Naive thymus-derived CD4-positive, alpha-beta T cell (primary cell): Measurements from ENCODE around the gene TMEM9. TPM values are rescaled to one million over a fixed set of nuclear protein-coding genes. Genes with fewer than 3 reads are reported as not detected.

Experiments
- ATAC-seq: fragments of 150-1000 bp; cut with Tn5 transposase; 2 replicates; pipeline ENCODE4 v1.10.0; 2021; ENCODE audit warnings: mild to moderate bottlenecking, moderate library complexity
- CTCF ChIA-PET: fragments of 350-600 bp; sonication (Branson Sonifier 250); formaldehyde crosslinking; loops from one replicate; lab custom pipeline; 2021; ENCODE audit warnings: antibody characterized with exemption; lab: Charles Lee
- POLR2A ChIA-PET: fragments of 350-600 bp; sonication (Branson Sonifier 250); formaldehyde crosslinking; loops from one replicate; lab custom pipeline; 2021; ENCODE audit warnings: antibody characterized with exemption, inconsistent platforms; lab: Charles Lee
- DNase-seq, 9 donors: peaks; one replicate each; pipeline versions ENCODE4 v3.0.0 to v3.0.0-alpha.2; 2020 to 2022; ENCODE audit warnings: mixed read lengths in 1 of 9
- H3K27ac ChIP-seq: one replicate; pipeline ENCODE4 v1.7.0; 2013; ENCODE audit warnings: mild to moderate bottlenecking, low read depth, low read length, moderate library complexity
- H3K27me3 ChIP-seq, 2 donors: one replicate each; pipeline ENCODE4 v1.7.0; 2013; ENCODE audit warnings: low read length in 2 of 2, mild to moderate bottlenecking in 2 of 2, moderate library complexity in 2 of 2; ENCODE audit not compliant: control insufficient read depth in 2 of 2, insufficient read depth in 2 of 2
- H3K36me3 ChIP-seq, 3 experiments: 1 replicate in 2 of 3; 2 replicates in 1 of 3; pipeline ENCODE4 v1.7.0; 2013; ENCODE audit warnings: low read length in 3 of 3, mild to moderate bottlenecking in 3 of 3, moderate library complexity in 1 of 3; ENCODE audit not compliant: insufficient read depth in 3 of 3, control insufficient read depth in 2 of 3
- H3K4me1 ChIP-seq, 2 donors: one replicate each; pipeline ENCODE4 v1.7.0; 2013; ENCODE audit warnings: low read length in 2 of 2, mild to moderate bottlenecking in 2 of 2, moderate library complexity in 1 of 2; ENCODE audit not compliant: control insufficient read depth in 2 of 2, insufficient read depth in 2 of 2
- H3K4me3 ChIP-seq: 2 replicates; pipeline ENCODE4 v1.7.0; 2013; ENCODE audit warnings: mild to moderate bottlenecking, low read length
- H3K9me3 ChIP-seq, 3 experiments: 1 replicate in 2 of 3; 2 replicates in 1 of 3; pipeline ENCODE4 v1.7.0; 2013; ENCODE audit warnings: low read length in 3 of 3; ENCODE audit not compliant: control insufficient read depth in 2 of 3
- H3K27ac Mint-ChIP-seq, 9 donors: one replicate each; pipeline ENCODE4 v1.8.0; 2020 to 2022; ENCODE audit warnings: mixed read lengths in 9 of 9, mild to moderate bottlenecking in 8 of 9, moderate library complexity in 5 of 9, inconsistent platforms in 2 of 9
- H3K27me3 Mint-ChIP-seq, 5 donors: one replicate each; pipeline ENCODE4 v1.8.0; 2021 to 2022; ENCODE audit warnings: mixed read lengths in 5 of 5, mild to moderate bottlenecking in 1 of 5
- H3K36me3 Mint-ChIP-seq, 5 donors: one replicate each; pipeline ENCODE4 v1.8.0; 2020 to 2022; ENCODE audit warnings: mixed read lengths in 5 of 5, mild to moderate bottlenecking in 3 of 5, inconsistent platforms in 1 of 5
- H3K4me1 Mint-ChIP-seq, 7 donors: one replicate each; pipeline ENCODE4 v1.8.0; 2020 to 2022; ENCODE audit warnings: mixed read lengths in 7 of 7, mild to moderate bottlenecking in 3 of 7, inconsistent platforms in 1 of 7
- H3K4me3 Mint-ChIP-seq, 10 donors: one replicate each; pipeline ENCODE4 v1.8.0; 2020 to 2022; ENCODE audit warnings: mild to moderate bottlenecking in 10 of 10, mixed read lengths in 10 of 10, moderate library complexity in 6 of 10, inconsistent platforms in 2 of 10
- H3K9me3 Mint-ChIP-seq, 11 donors: one replicate each; pipeline ENCODE4 v1.8.0; 2020 to 2022; ENCODE audit warnings: mixed read lengths in 11 of 11, mild to moderate bottlenecking in 4 of 11, inconsistent platforms in 1 of 11, moderate library complexity in 1 of 11
- intact Hi-C, 2 donors: fragments of 100-400 bp; cut with micrococcal nuclease; formaldehyde crosslinking; loops; one replicate each; pipeline ENCODE4 v1.15.1; 2023
- polyA plus RNA-seq, 2 donors: library from polyadenylated mRNA; unstranded; fragments of 300-500 nt; fragmentation: Illumina TruSeq; gene quantifications; one replicate each; pipeline ENCODE4 v1.2.3, GENCODE V29; 2021
- total RNA-seq, 6 experiments: library from RNA in 5 of 6; stranded (reverse) in 5 of 6; gene quantifications; 1 replicate in 5 of 6; 2 replicates in 1 of 6; pipeline ENCODE4 v1.2.3 and lab custom pipeline; 2021 to 2026

TMEM9 gene
- total and polyA plus RNA-seq, 7 experiments from 2014 or later, result 15.3 to 56.4 (median 22.7) TPM

- no peak overlapping the region for H3K27ac Mint-ChIP-seq
- CTCF ChIA-PET, result no interaction called here
- H3K27me3 ChIP-seq, result no peaks in the 10 kb centered on the region
- DNase-seq (no peak), ATAC-seq (no peak)
- no peaks in the 10 kb centered on the region for H3K36me3 ChIP-seq
- H3K27ac ChIP-seq, result no peak overlapping the region
- H3K27me3 Mint-ChIP-seq, result peaks cover 0 to 6% (median 0%) of the 10 kb centered on the region in 5 donors
- no peak overlapping the region for H3K4me3 Mint-ChIP-seq
- no peaks in the 10 kb centered on the region for H3K4me1 Mint-ChIP-seq
- peaks cover 0 to 3% (median 0%) of the 10 kb centered on the region in 11 donors for H3K9me3 Mint-ChIP-seq
- H3K4me3 ChIP-seq, result no peak overlapping the region
- POLR2A ChIA-PET, result no interaction called here
- no peaks in the 10 kb centered on the region for H3K36me3 Mint-ChIP-seq
- H3K4me1 ChIP-seq, result no peaks in the 10 kb centered on the region
- intact Hi-C loops, result no loop called here
- no peaks in the 10 kb centered on the region for H3K9me3 ChIP-seq
These were observed 58.7 kb downstream of the TMEM9 start for GRCh38 chr1:201095581-201095980.

DNA sequence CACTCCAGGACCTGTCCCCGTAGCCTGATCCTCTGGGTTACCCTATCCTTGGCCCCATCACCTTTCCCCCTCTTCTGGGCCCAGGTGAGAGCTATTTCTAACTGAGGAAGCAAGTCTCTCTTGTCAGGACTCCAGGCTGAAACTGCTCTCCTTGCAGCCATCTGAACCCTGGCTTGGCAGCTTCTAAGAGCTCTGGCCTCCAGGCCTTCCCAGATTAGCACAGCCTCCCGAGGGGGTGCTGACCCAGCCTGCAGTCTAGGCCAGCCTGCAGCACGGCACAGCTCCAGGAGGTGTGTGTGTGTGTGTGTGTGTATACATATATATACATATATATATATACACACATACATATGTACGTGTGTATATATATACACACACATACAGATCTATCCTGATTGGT lies 59.4 kb downstream of the TMEM9 start:
- peaks cover 0 to 6% (median 0%) of the 10 kb centered on the region in 5 donors for H3K27me3 Mint-ChIP-seq
- POLR2A ChIA-PET, result no interaction called here
- DNase-seq (no peak), ATAC-seq (peak; percentile 22)
- intact Hi-C loops, result no loop called here
- H3K36me3 Mint-ChIP-seq, result no peaks in the 10 kb centered on the region
- CTCF ChIA-PET, result interaction anchor here (0.9 kb wide), 1 partner anchor 122 kb away, joined by 3 read pairs; no protein-coding TSS in a partner anchor
- H3K27ac ChIP-seq, result no peak overlapping the region
- no peaks in the 10 kb centered on the region for H3K4me1 ChIP-seq
- no peaks in the 10 kb centered on the region for H3K27me3 ChIP-seq
- H3K4me3 ChIP-seq, result no peak overlapping the region
- no peaks in the 10 kb centered on the region for H3K36me3 ChIP-seq
- H3K27ac Mint-ChIP-seq, result no peak overlapping the region
- peaks cover 0 to 3% (median 0%) of the 10 kb centered on the region in 11 donors for H3K9me3 Mint-ChIP-seq
- H3K9me3 ChIP-seq, result no peaks in the 10 kb centered on the region
- H3K4me3 Mint-ChIP-seq, result no peak overlapping the region
- H3K4me1 Mint-ChIP-seq, result no peaks in the 10 kb centered on the region

DNA sequence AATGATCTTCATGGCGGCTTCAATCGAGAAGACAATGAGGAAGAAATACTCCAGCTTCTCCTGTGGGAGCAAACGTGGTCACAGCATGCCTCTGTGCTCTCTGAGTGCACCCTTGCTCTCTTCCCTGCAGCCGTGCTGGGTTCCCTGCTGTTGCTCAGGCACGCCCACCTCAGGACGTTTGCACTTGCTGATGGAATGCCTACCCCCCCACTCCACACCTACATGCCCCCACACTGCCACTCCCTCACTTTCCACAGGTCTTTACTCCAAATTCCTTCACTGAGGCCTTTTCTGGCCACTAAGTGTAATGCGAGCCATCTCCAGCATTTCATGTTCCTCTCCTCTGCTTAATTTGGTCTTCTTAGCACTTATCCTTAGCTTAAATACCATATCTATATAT lies 60.3 kb downstream of the TMEM9 start:
- no peaks in the 10 kb centered on the region for H3K4me1 ChIP-seq
- Mint-ChIP-seq H3K27ac (no peak overlapping the region), H3K4me1 (no peaks in the 10 kb centered on the region), H3K36me3 (no peaks in the 10 kb centered on the region), H3K4me3 (no peak overlapping the region), H3K27me3 (peaks cover 0 to 6% (median 0%) of the 10 kb centered on the region in 5 donors), H3K9me3 (peaks cover 0 to 3% (median 0%) of the 10 kb centered on the region in 11 donors)
- POLR2A ChIA-PET, result no interaction called here
- ATAC-seq (no peak), DNase-seq (no peak)
- no peaks in the 10 kb centered on the region for H3K27me3 ChIP-seq
- CTCF ChIA-PET, result interaction anchor here (0.9 kb wide), 1 partner anchor 121 kb away, joined by 3 read pairs; no protein-coding TSS in a partner anchor
- H3K4me3 ChIP-seq, result no peak overlapping the region
- intact Hi-C loops, result no loop called here
- no peaks in the 10 kb centered on the region for H3K9me3 ChIP-seq
- no peak overlapping the region for H3K27ac ChIP-seq
- no peaks in the 10 kb centered on the region for H3K36me3 ChIP-seq

GRCh38 chr1:201093561-201093960 lies 60.7 kb downstream of the TMEM9 start:
- Mint-ChIP-seq H3K4me1 (no peaks in the 10 kb centered on the region), H3K27me3 (peaks cover 0 to 6% (median 0%) of the 10 kb centered on the region in 5 donors), H3K9me3 (peaks cover 0 to 3% (median 0%) of the 10 kb centered on the region in 11 donors), H3K4me3 (no peak overlapping the region), H3K36me3 (no peaks in the 10 kb centered on the region), H3K27ac (no peak overlapping the region)
- Histone ChIP-seq H3K27me3 (no peaks in the 10 kb centered on the region), H3K4me1 (no peaks in the 10 kb centered on the region), H3K27ac (no peak overlapping the region), H3K36me3 (no peaks in the 10 kb centered on the region), H3K9me3 (no peaks in the 10 kb centered on the region), H3K4me3 (no peak overlapping the region)
- POLR2A ChIA-PET, result no interaction called here
- CTCF ChIA-PET, result no interaction called here
- intact Hi-C loops, result no loop called here
- ATAC-seq (no peak), DNase-seq (no peak)

GRCh38 chr1:201092738-201093137 lies 61.5 kb downstream of the TMEM9 start:
- Mint-ChIP-seq H3K36me3 (no peaks in the 10 kb centered on the region), H3K27me3 (peaks cover 0 to 12% (median 4%) of the 10 kb centered on the region in 5 donors), H3K4me1 (no peaks in the 10 kb centered on the region), H3K4me3 (no peak overlapping the region), H3K9me3 (peaks cover 0 to 3% (median 0%) of the 10 kb centered on the region in 11 donors), H3K27ac (no peak overlapping the region)
- CTCF ChIA-PET, result no interaction called here
- H3K36me3 ChIP-seq, result no peaks in the 10 kb centered on the region
- H3K4me1 ChIP-seq, result no peaks in the 10 kb centered on the region
- intact Hi-C loops, result no loop called here
- H3K27me3 ChIP-seq, result no peaks in the 10 kb centered on the region
- H3K4me3 ChIP-seq, result no peak overlapping the region
- no peak overlapping the region for H3K27ac ChIP-seq
- no peaks in the 10 kb centered on the region for H3K9me3 ChIP-seq
- POLR2A ChIA-PET, result no interaction called here
- DNase-seq, result no peak
- ATAC-seq, result no peak

DNA sequence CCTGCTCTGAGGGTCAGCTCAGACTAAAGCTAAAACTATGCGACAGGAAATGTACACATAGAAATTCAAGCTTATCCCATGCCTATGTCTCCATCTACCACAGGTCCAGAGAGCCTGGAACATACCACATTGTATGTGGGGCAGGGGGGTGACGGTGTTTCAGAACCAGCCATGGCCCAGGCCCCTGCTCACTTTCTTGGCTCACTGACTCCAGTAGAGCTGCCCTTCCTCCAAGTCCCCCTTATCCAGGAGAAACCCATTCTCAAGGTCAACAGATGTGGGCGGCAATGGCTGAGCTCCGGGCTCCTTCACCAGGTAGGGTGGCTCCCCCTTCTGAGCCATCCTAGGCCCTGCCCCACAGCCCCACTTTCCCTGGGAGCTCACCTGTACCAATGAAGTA lies 63.0 kb downstream of the TMEM9 start:
- no peaks in the 10 kb centered on the region for H3K9me3 ChIP-seq
- Mint-ChIP-seq H3K27ac (no peak overlapping the region), H3K36me3 (no peaks in the 10 kb centered on the region), H3K4me3 (no peak overlapping the region), H3K27me3 (peaks cover 0 to 13% (median 7%) of the 10 kb centered on the region in 5 donors), H3K9me3 (peaks cover 0 to 2% (median 0%) of the 10 kb centered on the region in 11 donors), H3K4me1 (no peaks in the 10 kb centered on the region)
- CTCF ChIA-PET, result no interaction called here
- intact Hi-C loops, result no loop called here
- POLR2A ChIA-PET, result no interaction called here
- no peak overlapping the region for H3K27ac ChIP-seq
- H3K4me1 ChIP-seq, result no peaks in the 10 kb centered on the region
- no peak for ATAC-seq
- H3K36me3 ChIP-seq, result no peaks in the 10 kb centered on the region
- H3K4me3 ChIP-seq, result no peak overlapping the region
- no peak for DNase-seq
- H3K27me3 ChIP-seq, result no peaks in the 10 kb centered on the region

DNA sequence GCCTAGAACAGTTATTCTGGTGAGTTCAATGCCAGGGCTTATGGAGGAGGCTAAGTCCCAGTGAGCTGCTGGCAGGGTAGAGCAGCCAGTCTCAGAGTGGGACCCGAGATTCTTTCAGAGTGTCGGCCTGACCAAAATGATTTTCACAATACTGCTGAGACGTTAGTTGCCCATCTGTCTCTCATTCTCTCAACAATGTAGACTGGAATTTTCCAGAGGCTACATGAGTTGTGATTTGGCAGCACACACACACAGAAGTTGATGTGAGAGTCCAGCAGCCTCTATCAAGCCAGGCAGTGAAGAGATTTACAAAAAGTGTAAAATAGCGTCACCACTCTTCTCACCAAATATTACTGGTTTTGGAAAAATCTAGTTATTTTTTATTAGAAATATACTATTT lies 63.7 kb downstream of the TMEM9 start:
- intact Hi-C loops, result no loop called here
- H3K27me3 ChIP-seq, result no peaks in the 10 kb centered on the region
- H3K4me3 ChIP-seq, result no peak overlapping the region
- no peaks in the 10 kb centered on the region for H3K9me3 Mint-ChIP-seq
- ChIA-PET POLR2A (no interaction called here), CTCF (no interaction called here)
- no peaks in the 10 kb centered on the region for H3K36me3 Mint-ChIP-seq
- peaks cover 0 to 16% (median 7%) of the 10 kb centered on the region in 5 donors for H3K27me3 Mint-ChIP-seq
- peak overlapping the region in 1 of 9 donors; percentile 68 for H3K27ac Mint-ChIP-seq
- ATAC-seq, result no peak
- no peak overlapping the region for H3K27ac ChIP-seq
- H3K36me3 ChIP-seq, result no peaks in the 10 kb centered on the region
- H3K4me1 ChIP-seq, result no peaks in the 10 kb centered on the region
- no peaks in the 10 kb centered on the region for H3K4me1 Mint-ChIP-seq
- DNase-seq, result no peak
- no peak overlapping the region for H3K4me3 Mint-ChIP-seq
- no peaks in the 10 kb centered on the region for H3K9me3 ChIP-seq
